ENCODE measurements around the gene WWTR1. TPM values are rescaled to one million over a fixed set of nuclear protein-coding genes. Genes with fewer than 3 reads are reported as not detected.

Gene WWTR1
- total RNA-seq, 4 donors from 2014 or later: 11.3 to 30.7 (median 17.6) TPM

- intact Hi-C loops (cut with DNase I; ENCODE audit: low total_unique reads) (no loop called here), in situ Hi-C loops (cut with MboI; ENCODE audit: low sequenced_read_pairs in 4 of 4) (loop anchor here in 1 of 4 donors (25.0 kb wide), 1 partner anchor 95 kb away; no protein-coding TSS in a partner anchor)
- H3K27me3 ChIP-seq: no peaks in the 10 kb centered on the region
- peaks cover 19 to 29% of the 10 kb centered on the region in 2 donors for H3K4me1 ChIP-seq
- no peaks in the 10 kb centered on the region for H3K9me3 ChIP-seq
- H3K27ac ChIP-seq: no peak overlapping the region
- DNase-seq (no peak), ATAC-seq (no peak)
- no peak overlapping the region for H3K4me3 ChIP-seq
- H3K36me3 ChIP-seq: no peaks in the 10 kb centered on the region
- TF ChIP-seq POLR2A (IDR thresholded peaks at IDR 0.05): no peak
- TF ChIP-seq, protein P1, sequence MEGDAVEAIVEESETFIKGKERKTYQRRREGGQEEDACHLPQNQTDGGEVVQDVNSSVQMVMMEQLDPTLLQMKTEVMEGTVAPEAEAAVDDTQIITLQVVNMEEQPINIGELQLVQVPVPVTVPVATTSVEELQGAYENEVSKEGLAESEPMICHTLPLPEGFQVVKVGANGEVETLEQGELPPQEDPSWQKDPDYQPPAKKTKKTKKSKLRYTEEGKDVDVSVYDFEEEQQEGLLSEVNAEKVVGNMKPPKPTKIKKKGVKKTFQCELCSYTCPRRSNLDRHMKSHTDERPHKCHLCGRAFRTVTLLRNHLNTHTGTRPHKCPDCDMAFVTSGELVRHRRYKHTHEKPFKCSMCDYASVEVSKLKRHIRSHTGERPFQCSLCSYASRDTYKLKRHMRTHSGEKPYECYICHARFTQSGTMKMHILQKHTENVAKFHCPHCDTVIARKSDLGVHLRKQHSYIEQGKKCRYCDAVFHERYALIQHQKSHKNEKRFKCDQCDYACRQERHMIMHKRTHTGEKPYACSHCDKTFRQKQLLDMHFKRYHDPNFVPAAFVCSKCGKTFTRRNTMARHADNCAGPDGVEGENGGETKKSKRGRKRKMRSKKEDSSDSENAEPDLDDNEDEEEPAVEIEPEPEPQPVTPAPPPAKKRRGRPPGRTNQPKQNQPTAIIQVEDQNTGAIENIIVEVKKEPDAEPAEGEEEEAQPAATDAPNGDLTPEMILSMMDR (IDR thresholded peaks at IDR 0.05 in 4 of 5, conservative IDR thresholded peaks at IDR 0.05 in 1 of 5): no peak
These were observed 25.6 kb downstream of the WWTR1 start for GRCh38 chr3:149632225-149632624.

DNA sequence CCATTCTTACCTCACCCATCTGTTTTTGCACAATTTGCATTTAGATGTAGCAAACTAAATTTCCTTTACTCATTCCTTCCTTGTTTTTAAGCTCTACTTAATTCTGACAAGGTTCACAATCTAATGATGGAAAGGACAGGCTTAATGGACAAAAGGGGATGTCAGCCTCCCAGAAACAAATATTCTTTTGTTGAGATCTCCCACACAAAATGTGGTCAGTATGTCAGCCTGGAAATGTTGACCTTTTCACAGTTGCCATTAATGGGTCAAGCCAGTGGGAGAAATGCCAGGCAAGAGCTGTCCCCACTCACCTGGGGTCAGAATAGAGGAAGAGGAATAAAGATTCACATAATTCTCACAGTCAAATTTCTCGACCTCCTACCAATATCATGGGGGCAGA, 27.0 kb downstream of the WWTR1 start:
- no peaks in the 10 kb centered on the region for H3K36me3 ChIP-seq
- no peak overlapping the region for H3K27ac ChIP-seq
- TF ChIP-seq, protein P1 (IDR thresholded peaks at IDR 0.05 in 4 of 5, conservative IDR thresholded peaks at IDR 0.05 in 1 of 5): no peak
- no peak for TF ChIP-seq POLR2A (IDR thresholded peaks at IDR 0.05)
- intact Hi-C loops (cut with DNase I; ENCODE audit: low total_unique reads) (no loop called here), in situ Hi-C loops (cut with MboI; ENCODE audit: low sequenced_read_pairs in 4 of 4) (loop anchor here in 1 of 4 donors (25.0 kb wide), 1 partner anchor 94 kb away; no protein-coding TSS in a partner anchor)
- ATAC-seq (no peak), DNase-seq (no peak)
- H3K27me3 ChIP-seq: no peaks in the 10 kb centered on the region
- H3K4me1 ChIP-seq: peaks cover 32 to 39% of the 10 kb centered on the region in 2 donors
- no peaks in the 10 kb centered on the region for H3K9me3 ChIP-seq
- no peak overlapping the region for H3K4me3 ChIP-seq

GRCh38 chr3:149628957-149629670, 28.7 kb downstream of the WWTR1 start:
- Histone ChIP-seq H3K36me3 (no peaks in the 10 kb centered on the region), H3K4me1 (peaks cover 33 to 38% of the 10 kb centered on the region in 2 donors), H3K9me3 (no peaks in the 10 kb centered on the region), H3K27ac (peak overlapping the region in 2 of 4 donors; percentile 4 to 12), H3K27me3 (no peaks in the 10 kb centered on the region), H3K4me3 (no peak overlapping the region)
- intact Hi-C loops (cut with DNase I; ENCODE audit: low total_unique reads): no loop called here
- no peak for TF ChIP-seq POLR2A (IDR thresholded peaks at IDR 0.05)
- TF ChIP-seq, protein P1 (IDR thresholded peaks at IDR 0.05 in 4 of 5, conservative IDR thresholded peaks at IDR 0.05 in 1 of 5): no peak
- DNase-seq (no peak), ATAC-seq (peak in 1 of 2 donors; percentile 61)
- in situ Hi-C loops (cut with MboI; ENCODE audit: low sequenced_read_pairs in 4 of 4): loop anchor here in 1 of 4 donors (25.0 kb wide), 1 partner anchor 92 kb away; no protein-coding TSS in a partner anchor

DNA sequence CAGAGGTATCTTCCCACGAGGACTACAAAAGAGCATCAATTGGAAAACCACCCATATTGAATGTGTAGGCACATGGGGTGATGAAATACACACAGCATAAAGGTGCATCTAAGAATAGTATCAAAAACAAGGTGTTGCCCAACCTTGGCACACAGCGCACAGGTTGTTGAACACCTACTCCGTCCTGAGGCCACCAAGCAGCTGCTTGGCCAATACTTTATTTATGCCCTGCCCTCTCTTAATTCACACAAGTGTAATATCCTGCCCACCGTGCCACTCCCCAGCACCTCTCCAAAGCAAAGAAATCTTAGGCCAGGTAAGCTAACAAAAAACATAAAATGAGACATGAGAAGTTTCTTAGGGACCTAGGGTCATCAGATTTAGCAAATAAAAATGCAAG, 31.2 kb downstream of the WWTR1 start:
- H3K4me1 ChIP-seq: peaks cover 29 to 41% of the 10 kb centered on the region in 2 donors
- in situ Hi-C loops (cut with MboI; ENCODE audit: low sequenced_read_pairs in 4 of 4) (loop anchor here in 1 of 4 donors (25.0 kb wide), 1 partner anchor 89 kb away; no protein-coding TSS in a partner anchor), intact Hi-C loops (cut with DNase I; ENCODE audit: low total_unique reads) (no loop called here)
- no peak for TF ChIP-seq POLR2A (IDR thresholded peaks at IDR 0.05)
- TF ChIP-seq, protein P1 (IDR thresholded peaks at IDR 0.05 in 4 of 5, conservative IDR thresholded peaks at IDR 0.05 in 1 of 5): no peak
- no peak overlapping the region for H3K4me3 ChIP-seq
- peak overlapping the region in 1 of 4 donors; percentile 1 for H3K27ac ChIP-seq
- H3K27me3 ChIP-seq: no peaks in the 10 kb centered on the region
- no peak for DNase-seq
- no peaks in the 10 kb centered on the region for H3K36me3 ChIP-seq
- H3K9me3 ChIP-seq: no peaks in the 10 kb centered on the region
- ATAC-seq: no peak
